CD4-positive, alpha-beta T cell treated with Interleukin-15 for 4 hours (primary cell): Measurements from ENCODE around the gene F5.

Experiments
- DNase-seq: peaks from one replicate; pipeline ENCODE4 v3.0.0-alpha.2; 2020; ENCODE audit warnings: low spot score

The F5 gene

GRCh38 chr1:169475806-169476387 is 110.4 kb downstream of the F5 start:
- DNase-seq: no peak

- DNase-seq: no peak
Measured at GRCh38 chr1:169474302-169474995, 111.8 kb downstream of the F5 start.

GRCh38 chr1:169473347-169473746 is 112.9 kb downstream of the F5 start:
- no peak for DNase-seq

GRCh38 chr1:169472738-169473137 is 113.5 kb downstream of the F5 start:
- no peak for DNase-seq

GRCh38 chr1:169468982-169469381 is 117.3 kb downstream of the F5 start:
- DNase-seq: no peak

- DNase-seq: peak; percentile 28
Measured at GRCh38 chr1:169466259-169467230, 119.7 kb downstream of the F5 start.

- no peak for DNase-seq
Measured at GRCh38 chr1:169465281-169465680, 121.0 kb downstream of the F5 start.
